SK-N-SH treated with all-trans-retinoic acid at 6 μM for 48 hours (cell line): ENCODE data around the gene C1QC.

Source experiments
- ATAC-seq: fragments of 200-7000 bp; cut with Tn5 transposase; 3 replicates; pipeline ENCODE4 v1.9.1; 2020; ENCODE audit warnings: mild to moderate bottlenecking, moderate library complexity
- ARNTL ChIP-seq: fragments of 450-650 bp; formaldehyde crosslinking; IDR thresholded peaks from 2 replicates; pipeline ENCODE4 v1.5.0; 2020; ENCODE audit warnings: low read depth, mild to moderate bottlenecking, moderate library complexity, borderline replicate concordance
- BACH2 ChIP-seq: fragments of 250-450 bp; sonication (Bioruptor Pico); IDR thresholded peaks from 2 replicates; pipeline ENCODE4 v1.9.0; 2021; ENCODE audit warnings: mild to moderate bottlenecking, borderline replicate concordance
- CSDC2 ChIP-seq: fragments of 250-450 bp; sonication (Bioruptor Pico); IDR thresholded peaks from 2 replicates; pipeline ENCODE4 v1.5.0; 2020; ENCODE audit warnings: mild to moderate bottlenecking, moderate library complexity
- ESRRG ChIP-seq: fragments of 250-450 bp; sonication (Bioruptor Pico); IDR thresholded peaks from 2 replicates; pipeline ENCODE4 v1.6.1; 2021; ENCODE audit warnings: mild to moderate bottlenecking
- GLIS3 ChIP-seq: fragments of 250-450 bp; sonication (Bioruptor Pico); IDR thresholded peaks from 2 replicates; pipeline ENCODE4 v1.5.0; 2020; ENCODE audit warnings: mild to moderate bottlenecking, moderate library complexity
- ISL1 ChIP-seq: fragments of 250-450 bp; sonication (Bioruptor Pico); IDR thresholded peaks from 2 replicates; pipeline ENCODE4 v2.1.2; 2022; ENCODE audit warnings: mild to moderate bottlenecking, moderate library complexity
- OSR1 ChIP-seq: fragments of 250-450 bp; sonication (Bioruptor Pico); IDR thresholded peaks from 2 replicates; pipeline ENCODE4 v1.8.0; 2022; ENCODE audit warnings: moderate library complexity, mild to moderate bottlenecking, inconsistent platforms
- PPARA ChIP-seq: fragments of 250-450 bp; sonication (Bioruptor Pico); IDR thresholded peaks from 2 replicates; pipeline ENCODE4 v1.5.0; 2020; ENCODE audit warnings: mild to moderate bottlenecking, borderline replicate concordance
- SNAI2 ChIP-seq: fragments of 250-450 bp; sonication (Bioruptor Pico); IDR thresholded peaks from 2 replicates; pipeline ENCODE4 v1.5.0; 2020; ENCODE audit warnings: mild to moderate bottlenecking, moderate library complexity
- TCF4 ChIP-seq: fragments of 250-450 bp; sonication (Bioruptor Pico); IDR thresholded peaks from 2 replicates; pipeline ENCODE4 v1.8.0; 2021; ENCODE audit warnings: mild to moderate bottlenecking, moderate library complexity, borderline replicate concordance
- TOX ChIP-seq: fragments of 250-450 bp; sonication (Bioruptor Pico); IDR thresholded peaks from 2 replicates; pipeline ENCODE4 v1.8.0; 2021; ENCODE audit warnings: mild to moderate bottlenecking, moderate library complexity, borderline replicate concordance
- ZFP3 ChIP-seq: fragments of 250-450 bp; sonication (Bioruptor Pico); IDR thresholded peaks from 2 replicates; pipeline ENCODE4 v1.5.0; 2020; ENCODE audit warnings: mild to moderate bottlenecking, moderate library complexity
- ZFP30 ChIP-seq: fragments of 450-650 bp; formaldehyde crosslinking; IDR thresholded peaks from 2 replicates; pipeline ENCODE4 v1.5.0; 2022; ENCODE audit warnings: mild to moderate bottlenecking, moderate library complexity
- ZNF565 ChIP-seq: fragments of 450-650 bp; formaldehyde crosslinking; conservative IDR thresholded peaks from 2 replicates; pipeline ENCODE4 v1.5.0; 2020; ENCODE audit warnings: low read depth, mild to moderate bottlenecking, moderate library complexity
- ZNF70 ChIP-seq: fragments of 450-650 bp; formaldehyde crosslinking; IDR thresholded peaks from 2 replicates; pipeline ENCODE4 v1.5.0; 2020; ENCODE audit warnings: mild to moderate bottlenecking, moderate library complexity
- ZNF8 ChIP-seq: fragments of 450-650 bp; formaldehyde crosslinking; IDR thresholded peaks from 2 replicates; pipeline ENCODE4 v1.5.0; 2020; ENCODE audit warnings: mild to moderate bottlenecking, moderate library complexity
- TF ChIP-seq, protein P1 (sequence below): fragments of 250-450 bp; sonication (Bioruptor Pico); IDR thresholded peaks from 2 replicates; pipeline ENCODE4 v1.5.0; 2020; ENCODE audit warnings: mild to moderate bottlenecking, moderate library complexity
- TF ChIP-seq, protein P2 (sequence below): fragments of 250-450 bp; sonication (Bioruptor Pico); IDR thresholded peaks from 2 replicates; pipeline ENCODE4 v1.8.0; 2020; ENCODE audit warnings: mild to moderate bottlenecking, moderate library complexity, borderline replicate concordance
- TF ChIP-seq, protein P3 (sequence below): fragments of 250-450 bp; sonication (Bioruptor Pico); IDR thresholded peaks from 2 replicates; pipeline ENCODE4 v1.5.1; 2021; ENCODE audit warnings: mild to moderate bottlenecking, moderate library complexity
- TF ChIP-seq, protein P4 (sequence below): fragments of 250-450 bp; sonication (Bioruptor Pico); IDR thresholded peaks from 2 replicates; pipeline ENCODE4 v1.5.1; 2020; ENCODE audit warnings: low read depth, mild to moderate bottlenecking, moderate library complexity

Gene C1QC

DNA sequence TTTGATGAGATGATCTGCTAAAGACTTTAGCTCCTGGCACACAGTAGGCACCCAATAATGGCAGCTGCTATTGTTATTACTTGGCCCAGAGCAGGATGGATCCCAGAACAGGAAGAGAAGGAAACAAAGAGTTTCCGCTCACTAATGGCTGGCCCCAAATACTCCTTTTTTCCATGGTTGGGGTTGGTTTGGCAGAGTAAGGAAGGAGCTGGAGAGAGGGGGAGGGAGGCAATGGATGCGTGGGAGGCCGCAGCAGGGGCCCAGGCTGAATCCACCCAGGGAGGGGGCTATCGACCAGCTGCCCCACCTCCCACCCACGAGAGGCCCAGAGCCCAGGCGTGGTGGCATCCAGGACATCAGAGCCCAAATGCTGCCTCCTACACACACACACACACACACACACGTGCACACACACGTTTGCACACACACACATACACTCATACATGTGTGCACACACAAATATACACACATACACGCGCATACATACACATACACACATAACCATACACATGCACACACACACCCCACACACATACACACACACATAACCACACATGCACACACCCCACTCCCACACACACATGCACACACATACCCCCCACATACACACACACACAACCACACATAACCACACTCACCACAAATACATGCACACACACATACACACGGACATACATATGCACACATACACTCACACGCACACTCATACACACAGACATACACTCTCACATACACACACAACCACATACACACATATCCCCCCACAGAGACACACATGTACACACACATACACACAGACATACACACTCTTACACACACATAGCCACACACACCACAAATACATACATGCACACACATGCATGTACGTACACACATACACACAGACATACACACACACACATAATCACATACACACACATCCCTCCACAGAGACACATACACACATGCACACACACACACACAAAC, 34.8 kb downstream of the C1QC start (continued):
- no peak for TF ChIP-seq PPARA (CRISPR knock-in tag)

DNA sequence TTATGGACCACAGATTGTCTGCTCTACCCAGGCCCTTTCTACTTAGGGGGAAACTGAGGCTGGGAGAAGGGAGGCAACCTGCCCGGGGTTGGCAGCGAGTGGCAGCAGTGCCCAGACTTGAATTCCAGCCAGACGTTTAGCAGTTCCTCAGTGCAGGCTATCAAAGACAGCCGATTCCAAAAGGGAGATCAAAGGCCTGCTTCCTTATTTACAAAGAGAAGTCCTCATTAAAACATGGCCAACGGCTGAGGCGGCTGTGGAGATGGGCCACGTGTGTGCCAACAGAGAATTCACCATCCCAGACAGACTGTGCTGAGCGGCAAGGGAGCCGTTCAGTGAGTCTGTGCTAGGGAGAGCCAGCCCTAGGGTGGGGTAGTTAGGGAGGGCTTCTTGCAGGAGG, 37.3 kb downstream of the C1QC start:
- no peak for TF ChIP-seq ZNF565 (CRISPR knock-in tag)
- no peak for TF ChIP-seq PPARA (CRISPR knock-in tag)
- no peak for TF ChIP-seq ZFP30 (CRISPR knock-in tag)
- no peak for TF ChIP-seq ZNF8 (CRISPR knock-in tag)
- TF ChIP-seq ARNTL (CRISPR knock-in tag) = no peak
- no peak for TF ChIP-seq ZNF70 (CRISPR knock-in tag)
- no peak for TF ChIP-seq BACH2 (CRISPR knock-in tag)
- TF ChIP-seq SNAI2 (CRISPR knock-in tag) = no peak
- TF ChIP-seq CSDC2 (CRISPR knock-in tag) = no peak
- TF ChIP-seq TCF4 (CRISPR knock-in tag) = no peak
- TF ChIP-seq ISL1 (CRISPR knock-in tag) = no peak
- TF ChIP-seq, all 23 proteins: peak for 0
- no peak for ATAC-seq

DNA sequence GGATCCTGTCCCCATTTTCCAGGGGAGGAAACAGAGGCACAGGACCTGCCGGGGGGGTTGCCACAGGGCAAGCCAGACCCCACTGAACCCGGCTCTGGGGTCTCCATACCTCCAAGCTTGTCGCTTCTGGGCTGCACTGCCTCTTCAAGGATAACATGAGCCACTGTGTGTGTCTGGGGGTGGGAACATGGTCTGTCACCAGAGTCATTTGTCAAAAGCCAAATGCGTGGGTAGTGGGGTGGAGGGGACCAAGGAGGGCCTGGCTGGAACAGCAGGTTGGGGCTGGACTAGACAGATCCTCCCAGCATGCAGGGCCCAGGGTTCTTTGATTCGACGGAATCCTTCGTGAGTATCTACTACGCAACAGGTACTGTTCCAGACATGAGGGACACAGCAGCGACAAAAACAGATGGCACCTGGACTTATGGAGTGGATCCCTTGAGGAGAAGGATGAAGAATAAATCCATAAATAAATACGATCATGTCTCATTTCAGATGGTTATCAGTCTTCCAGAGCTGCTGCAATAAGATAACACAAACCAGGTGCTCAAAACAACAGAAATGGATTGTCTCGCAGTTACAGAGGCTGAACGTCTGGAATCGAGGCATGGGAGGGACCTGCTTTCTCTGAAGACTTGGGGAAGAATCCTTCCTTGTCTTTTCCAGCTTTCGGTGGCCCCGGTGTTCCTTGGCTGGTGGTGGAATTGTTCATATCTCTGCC, 38.3 kb downstream of the C1QC start:
- TF ChIP-seq ZNF565 (CRISPR knock-in tag) = no peak
- no peak for TF ChIP-seq ZNF70 (CRISPR knock-in tag)
- no peak for TF ChIP-seq TOX (CRISPR knock-in tag)
- no peak for TF ChIP-seq ESRRG (CRISPR knock-in tag)
- TF ChIP-seq, protein P1, sequence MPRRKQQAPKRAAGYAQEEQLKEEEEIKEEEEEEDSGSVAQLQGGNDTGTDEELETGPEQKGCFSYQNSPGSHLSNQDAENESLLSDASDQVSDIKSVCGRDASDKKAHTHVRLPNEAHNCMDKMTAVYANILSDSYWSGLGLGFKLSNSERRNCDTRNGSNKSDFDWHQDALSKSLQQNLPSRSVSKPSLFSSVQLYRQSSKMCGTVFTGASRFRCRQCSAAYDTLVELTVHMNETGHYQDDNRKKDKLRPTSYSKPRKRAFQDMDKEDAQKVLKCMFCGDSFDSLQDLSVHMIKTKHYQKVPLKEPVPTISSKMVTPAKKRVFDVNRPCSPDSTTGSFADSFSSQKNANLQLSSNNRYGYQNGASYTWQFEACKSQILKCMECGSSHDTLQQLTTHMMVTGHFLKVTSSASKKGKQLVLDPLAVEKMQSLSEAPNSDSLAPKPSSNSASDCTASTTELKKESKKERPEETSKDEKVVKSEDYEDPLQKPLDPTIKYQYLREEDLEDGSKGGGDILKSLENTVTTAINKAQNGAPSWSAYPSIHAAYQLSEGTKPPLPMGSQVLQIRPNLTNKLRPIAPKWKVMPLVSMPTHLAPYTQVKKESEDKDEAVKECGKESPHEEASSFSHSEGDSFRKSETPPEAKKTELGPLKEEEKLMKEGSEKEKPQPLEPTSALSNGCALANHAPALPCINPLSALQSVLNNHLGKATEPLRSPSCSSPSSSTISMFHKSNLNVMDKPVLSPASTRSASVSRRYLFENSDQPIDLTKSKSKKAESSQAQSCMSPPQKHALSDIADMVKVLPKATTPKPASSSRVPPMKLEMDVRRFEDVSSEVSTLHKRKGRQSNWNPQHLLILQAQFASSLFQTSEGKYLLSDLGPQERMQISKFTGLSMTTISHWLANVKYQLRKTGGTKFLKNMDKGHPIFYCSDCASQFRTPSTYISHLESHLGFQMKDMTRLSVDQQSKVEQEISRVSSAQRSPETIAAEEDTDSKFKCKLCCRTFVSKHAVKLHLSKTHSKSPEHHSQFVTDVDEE (CRISPR knock-in tag) = peak; percentile 84
- TF ChIP-seq BACH2 (CRISPR knock-in tag) = no peak
- TF ChIP-seq ZFP3 (CRISPR knock-in tag) = no peak
- peak; percentile 93 for TF ChIP-seq TCF4 (CRISPR knock-in tag)
- no peak for TF ChIP-seq CSDC2 (CRISPR knock-in tag)
- TF ChIP-seq OSR1 (CRISPR knock-in tag) = no peak
- TF ChIP-seq, protein P2, sequence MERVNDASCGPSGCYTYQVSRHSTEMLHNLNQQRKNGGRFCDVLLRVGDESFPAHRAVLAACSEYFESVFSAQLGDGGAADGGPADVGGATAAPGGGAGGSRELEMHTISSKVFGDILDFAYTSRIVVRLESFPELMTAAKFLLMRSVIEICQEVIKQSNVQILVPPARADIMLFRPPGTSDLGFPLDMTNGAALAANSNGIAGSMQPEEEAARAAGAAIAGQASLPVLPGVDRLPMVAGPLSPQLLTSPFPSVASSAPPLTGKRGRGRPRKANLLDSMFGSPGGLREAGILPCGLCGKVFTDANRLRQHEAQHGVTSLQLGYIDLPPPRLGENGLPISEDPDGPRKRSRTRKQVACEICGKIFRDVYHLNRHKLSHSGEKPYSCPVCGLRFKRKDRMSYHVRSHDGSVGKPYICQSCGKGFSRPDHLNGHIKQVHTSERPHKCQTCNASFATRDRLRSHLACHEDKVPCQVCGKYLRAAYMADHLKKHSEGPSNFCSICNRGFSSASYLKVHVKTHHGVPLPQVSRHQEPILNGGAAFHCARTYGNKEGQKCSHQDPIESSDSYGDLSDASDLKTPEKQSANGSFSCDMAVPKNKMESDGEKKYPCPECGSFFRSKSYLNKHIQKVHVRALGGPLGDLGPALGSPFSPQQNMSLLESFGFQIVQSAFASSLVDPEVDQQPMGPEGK (CRISPR knock-in tag) = no peak
- TF ChIP-seq, protein P3, sequence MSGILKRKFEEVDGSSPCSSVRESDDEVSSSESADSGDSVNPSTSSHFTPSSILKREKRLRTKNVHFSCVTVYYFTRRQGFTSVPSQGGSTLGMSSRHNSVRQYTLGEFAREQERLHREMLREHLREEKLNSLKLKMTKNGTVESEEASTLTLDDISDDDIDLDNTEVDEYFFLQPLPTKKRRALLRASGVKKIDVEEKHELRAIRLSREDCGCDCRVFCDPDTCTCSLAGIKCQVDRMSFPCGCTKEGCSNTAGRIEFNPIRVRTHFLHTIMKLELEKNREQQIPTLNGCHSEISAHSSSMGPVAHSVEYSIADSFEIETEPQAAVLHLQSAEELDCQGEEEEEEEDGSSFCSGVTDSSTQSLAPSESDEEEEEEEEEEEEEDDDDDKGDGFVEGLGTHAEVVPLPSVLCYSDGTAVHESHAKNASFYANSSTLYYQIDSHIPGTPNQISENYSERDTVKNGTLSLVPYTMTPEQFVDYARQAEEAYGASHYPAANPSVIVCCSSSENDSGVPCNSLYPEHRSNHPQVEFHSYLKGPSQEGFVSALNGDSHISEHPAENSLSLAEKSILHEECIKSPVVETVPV (CRISPR knock-in tag) = no peak
- peak; percentile 65 for ATAC-seq

DNA sequence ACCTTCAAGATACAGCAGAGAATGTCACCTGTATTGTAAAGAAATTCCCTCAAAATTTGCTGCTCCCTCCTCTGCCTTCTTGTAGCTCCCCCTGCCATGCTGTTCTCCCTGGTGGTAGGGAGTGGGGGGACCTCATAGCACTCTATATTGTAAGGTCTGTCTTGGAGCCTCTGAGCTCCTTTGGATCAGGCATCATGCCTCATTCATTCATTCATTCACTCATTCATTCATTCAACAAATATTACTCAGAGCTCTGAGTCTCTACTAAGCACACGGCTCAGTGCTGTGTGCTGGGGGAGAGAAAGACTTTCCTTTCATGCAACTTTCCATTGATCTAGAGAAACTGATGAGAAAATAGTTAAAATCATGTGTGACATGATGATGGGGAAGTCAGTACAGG, 40.1 kb downstream of the C1QC start:
- no peak for ATAC-seq
- TF ChIP-seq ZNF8 (CRISPR knock-in tag) (no peak), GLIS3 (no peak), SNAI2 (CRISPR knock-in tag) (no peak), ISL1 (CRISPR knock-in tag) (no peak), TOX (CRISPR knock-in tag) (no peak), ARNTL (CRISPR knock-in tag) (no peak)
- TF ChIP-seq, protein P2 (CRISPR knock-in tag) = no peak
- TF ChIP-seq, protein P4, sequence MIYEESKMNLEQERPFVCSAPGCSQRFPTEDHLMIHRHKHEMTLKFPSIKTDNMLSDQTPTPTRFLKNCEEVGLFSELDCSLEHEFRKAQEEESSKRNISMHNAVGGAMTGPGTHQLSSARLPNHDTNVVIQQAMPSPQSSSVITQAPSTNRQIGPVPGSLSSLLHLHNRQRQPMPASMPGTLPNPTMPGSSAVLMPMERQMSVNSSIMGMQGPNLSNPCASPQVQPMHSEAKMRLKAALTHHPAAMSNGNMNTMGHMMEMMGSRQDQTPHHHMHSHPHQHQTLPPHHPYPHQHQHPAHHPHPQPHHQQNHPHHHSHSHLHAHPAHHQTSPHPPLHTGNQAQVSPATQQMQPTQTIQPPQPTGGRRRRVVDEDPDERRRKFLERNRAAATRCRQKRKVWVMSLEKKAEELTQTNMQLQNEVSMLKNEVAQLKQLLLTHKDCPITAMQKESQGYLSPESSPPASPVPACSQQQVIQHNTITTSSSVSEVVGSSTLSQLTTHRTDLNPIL = no peak
- TF ChIP-seq, protein P1 (CRISPR knock-in tag) = no peak
